Measurements from ENCODE around the gene RAMP2. TPM values are rescaled to one million over a fixed set of nuclear protein-coding genes. Genes with fewer than 3 reads are reported as not detected.

RAMP2 gene
- total RNA-seq, 1 experiment from 2014 or later, result 10.8 TPM

DNA sequence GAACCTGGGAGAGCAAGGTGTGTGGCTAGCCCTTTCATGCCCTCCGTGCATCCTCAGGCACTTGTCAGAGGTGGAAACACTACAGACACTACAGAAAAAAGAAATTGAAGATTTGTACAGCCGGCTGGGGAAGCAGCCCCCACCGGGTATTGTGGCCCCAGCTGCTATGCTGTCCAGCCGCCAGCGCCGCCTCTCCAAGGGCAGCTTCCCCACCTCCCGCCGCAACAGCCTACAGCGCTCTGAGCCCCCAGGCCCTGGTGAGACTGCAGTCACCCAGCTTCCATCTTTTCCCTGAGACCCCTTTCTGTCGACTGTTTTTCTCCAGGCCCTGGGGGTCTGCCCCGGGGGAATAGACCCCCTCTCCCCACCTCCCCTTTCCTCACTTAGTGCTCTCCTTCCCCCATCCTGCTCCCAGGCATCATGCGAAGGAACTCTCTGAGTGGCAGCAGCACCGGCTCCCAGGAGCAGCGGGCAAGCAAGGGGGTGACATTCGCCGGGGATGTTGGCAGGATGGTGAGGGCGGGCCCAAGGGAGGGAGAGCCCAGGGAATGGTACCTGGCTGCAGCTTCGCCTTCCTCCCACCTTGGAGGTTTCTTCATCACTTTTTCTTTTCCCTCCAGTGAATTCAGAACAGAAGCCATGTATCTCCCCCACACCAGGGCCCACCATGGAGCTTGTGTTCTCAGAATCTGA, 35.2 kb downstream of the RAMP2 start:
- H3K4me3 ChIP-seq (ENCODE audit: insufficient read depth, low read depth, low read length), result no peak overlapping the region

DNA sequence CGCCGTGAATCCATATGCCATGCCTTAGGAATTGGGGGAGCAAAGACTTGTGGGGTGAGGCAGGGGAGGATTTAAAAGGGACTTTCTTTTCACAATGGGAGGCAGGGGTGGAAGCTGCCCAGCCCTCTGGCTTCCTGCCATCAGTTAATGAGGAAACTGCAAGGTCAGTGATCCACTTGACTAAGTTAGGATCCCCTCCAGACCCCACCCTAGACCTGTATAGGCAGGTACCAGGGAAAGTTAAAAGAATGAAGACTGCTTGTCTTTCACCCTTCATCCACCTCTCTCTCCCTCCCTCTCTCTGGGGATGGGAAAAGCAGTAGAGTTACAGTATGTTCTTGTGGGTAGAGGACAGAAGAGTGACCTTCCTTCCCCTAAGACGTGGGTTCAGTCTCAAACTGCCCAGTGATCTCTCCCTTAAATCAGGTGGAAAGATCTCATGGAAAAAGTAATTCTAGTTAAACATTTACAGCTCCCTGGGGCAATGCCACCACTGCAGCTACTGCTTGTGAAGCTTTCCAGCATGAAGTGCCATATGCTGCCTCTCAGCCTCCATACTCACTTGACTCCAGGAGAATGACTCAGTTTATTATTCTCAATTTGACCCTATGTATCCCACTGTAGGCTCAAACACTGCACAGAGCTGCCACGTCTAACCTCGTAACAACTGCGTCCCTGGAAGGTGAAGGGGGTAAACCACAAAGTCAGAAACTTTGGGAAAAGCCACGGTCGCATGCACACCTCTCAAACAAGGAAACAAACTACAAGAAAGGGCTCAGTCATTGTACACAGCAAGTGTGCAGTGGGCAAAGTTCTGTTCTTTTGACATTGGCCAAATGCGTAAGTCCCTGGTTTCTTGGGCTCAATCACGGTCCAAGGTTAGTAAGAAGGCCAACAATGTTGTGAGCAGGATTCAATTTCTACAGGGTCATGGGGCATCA, 36.3 kb downstream of the RAMP2 start:
- H3K4me3 ChIP-seq (ENCODE audit: insufficient read depth, low read depth, low read length), result peak overlapping the region; percentile 96
- H3K36me3 ChIP-seq (replicated peaks; ENCODE audit: control insufficient read depth, insufficient read depth, low read length), result no peaks in the 10 kb centered on the region; the same call in 1 of the 2 replicates
- no peak for DNase-seq
- peaks cover 3% of the 10 kb centered on the region for H3K27me3 ChIP-seq (ENCODE audit: control insufficient read depth, insufficient read depth, low read length)

More for the DNA sequence above, 35.2 kb downstream of the RAMP2 start:
- no peak for DNase-seq
- no peaks in the 10 kb centered on the region; the same call in 1 of the 2 replicates for H3K36me3 ChIP-seq (replicated peaks; ENCODE audit: control insufficient read depth, insufficient read depth, low read length)
- H3K27me3 ChIP-seq (ENCODE audit: control insufficient read depth, insufficient read depth, low read length), result peaks cover 3% of the 10 kb centered on the region; the same call in 1 of the 2 replicates

DNA sequence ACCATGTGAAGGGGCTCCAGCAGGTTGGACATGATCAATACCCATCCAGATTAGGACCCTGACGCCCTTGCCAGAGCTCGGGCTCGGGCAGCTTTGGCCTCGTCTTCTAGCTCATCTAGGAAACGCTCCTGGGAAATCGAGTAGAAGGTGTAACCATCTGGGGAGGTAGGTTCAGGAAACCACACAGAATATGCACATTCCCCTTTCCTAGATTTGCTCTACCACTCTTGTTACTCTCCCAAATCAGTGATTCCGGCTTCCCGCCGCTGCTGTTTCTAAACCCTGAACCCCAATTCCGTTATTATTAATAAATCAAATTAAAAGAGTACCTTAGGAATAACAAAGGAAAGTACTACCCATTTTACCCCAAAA, 37.0 kb downstream of the RAMP2 start:
- Histone ChIP-seq H3K36me3 (replicated peaks; ENCODE audit: control insufficient read depth, insufficient read depth, low read length) (no peaks in the 10 kb centered on the region; the same call in 1 of the 2 replicates), H3K4me3 (ENCODE audit: insufficient read depth, low read depth, low read length) (peak overlapping the region; percentile 96), H3K27me3 (ENCODE audit: control insufficient read depth, insufficient read depth, low read length) (peaks cover 3% of the 10 kb centered on the region)
- DNase-seq, result no peak

DNA sequence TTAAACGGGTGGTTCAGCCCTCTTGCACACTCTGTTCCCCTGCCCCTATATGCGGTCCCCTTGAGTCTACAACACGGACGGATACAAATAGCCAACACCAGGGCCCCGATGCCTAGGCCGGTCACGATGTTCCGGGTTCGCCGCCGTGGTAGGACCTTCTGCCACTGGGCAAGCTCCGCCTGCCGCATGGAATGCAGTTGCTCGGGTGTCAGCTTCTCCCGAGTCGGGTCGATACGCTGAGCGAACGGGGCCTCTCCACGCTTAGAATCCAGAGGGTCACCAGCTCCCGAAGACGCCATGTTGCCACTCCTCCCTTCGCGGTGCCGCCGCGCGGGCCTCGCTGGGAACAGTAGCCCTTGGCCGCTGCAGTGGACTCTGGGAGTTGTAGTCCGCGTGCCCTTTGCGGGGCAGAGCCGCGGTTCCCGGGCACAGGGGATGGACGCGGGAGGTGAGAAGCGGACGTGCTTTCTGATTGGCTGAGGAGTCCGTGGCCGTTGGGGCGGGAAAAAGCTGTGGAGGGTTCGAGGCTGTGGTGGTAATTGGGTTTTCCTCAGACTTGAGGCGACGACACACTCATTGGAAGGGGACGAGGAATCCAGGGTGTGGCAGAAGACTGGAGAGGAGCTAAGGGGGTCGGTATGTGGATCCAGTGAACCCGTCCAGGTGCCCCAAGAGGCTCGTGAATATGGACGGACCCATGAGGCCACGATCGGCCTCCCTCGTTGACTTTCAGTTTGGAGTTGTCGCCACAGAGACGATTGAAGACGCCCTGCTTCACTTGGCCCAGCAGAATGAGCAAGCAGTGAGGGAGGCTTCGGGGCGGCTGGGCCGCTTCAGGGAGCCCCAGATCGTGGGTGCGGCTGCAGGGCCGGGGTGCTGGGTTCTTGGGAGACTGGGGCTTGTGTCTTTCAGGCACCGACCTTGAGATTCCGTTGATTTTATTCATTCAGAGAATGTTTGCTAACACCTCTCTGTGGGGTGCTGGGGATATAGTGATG, 37.7 kb downstream of the RAMP2 start, which contains the start of the genes CNTD1 and COA3:
TSS of gene CNTD1 (plus strand) at position 479 of the 998 bp plus-strand sequence. CDS start at position 686, 207 bp downstream.
TSS of gene COA3 (minus strand) at position 322 of the 998 bp plus-strand sequence. CDS start at position 299, 23 bp downstream.
- H3K36me3 ChIP-seq (replicated peaks; ENCODE audit: control insufficient read depth, insufficient read depth, low read length), result no peaks in the 10 kb centered on the region; the same call in 1 of the 2 replicates
- DNase-seq, result peak; percentile 97
- peak within 1 kb of the TSS; percentile 96 for H3K4me3 ChIP-seq (ENCODE audit: insufficient read depth, low read depth, low read length)
- H3K27me3 ChIP-seq (ENCODE audit: control insufficient read depth, insufficient read depth, low read length), result peaks cover 3% of the 10 kb centered on the region

DNA sequence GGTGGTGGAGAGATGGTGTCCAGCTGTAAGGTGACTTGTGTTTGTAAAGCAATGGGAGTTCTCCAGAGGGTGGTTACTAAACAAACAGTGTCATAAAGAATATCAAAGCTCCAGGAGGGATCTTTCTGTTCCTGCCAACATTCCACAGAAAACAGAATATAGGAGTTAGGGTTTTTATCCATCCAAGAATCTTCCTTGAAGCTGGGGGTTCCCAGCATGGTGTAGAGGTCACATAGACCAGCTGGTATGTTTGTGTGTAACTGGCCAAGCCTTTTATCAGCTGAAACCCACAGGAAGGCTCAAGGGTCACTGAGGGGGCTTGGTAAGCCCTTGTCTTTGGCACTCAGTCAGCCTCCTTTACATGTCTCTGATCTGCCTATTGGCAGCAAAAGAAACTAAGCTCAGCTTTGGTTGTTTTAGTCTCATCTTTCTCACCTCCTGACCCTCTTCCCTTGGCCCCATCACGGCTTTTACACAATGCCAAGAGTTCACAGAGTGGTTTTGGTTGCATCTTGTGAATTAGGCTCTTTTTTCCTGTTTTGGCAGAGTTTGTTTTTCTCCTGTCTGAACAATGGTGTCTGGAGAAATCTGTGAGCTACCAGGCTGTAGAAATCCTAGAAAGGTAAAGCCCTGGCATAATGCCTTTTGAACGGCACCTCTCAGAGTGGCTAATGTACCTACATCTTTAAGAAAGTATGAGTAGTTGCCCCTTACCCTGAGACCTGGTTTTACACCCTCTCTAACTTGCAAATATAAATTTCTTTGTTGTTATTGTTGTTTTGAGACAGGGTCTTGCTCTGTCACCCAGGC, 42.3 kb downstream of the RAMP2 start:
- Histone ChIP-seq H3K4me3 (ENCODE audit: insufficient read depth, low read depth, low read length) (no peak overlapping the region), H3K36me3 (replicated peaks; ENCODE audit: control insufficient read depth, insufficient read depth, low read length) (no peaks in the 10 kb centered on the region), H3K27me3 (ENCODE audit: control insufficient read depth, insufficient read depth, low read length) (peaks cover 3% of the 10 kb centered on the region)
- DNase-seq, result no peak

DNA sequence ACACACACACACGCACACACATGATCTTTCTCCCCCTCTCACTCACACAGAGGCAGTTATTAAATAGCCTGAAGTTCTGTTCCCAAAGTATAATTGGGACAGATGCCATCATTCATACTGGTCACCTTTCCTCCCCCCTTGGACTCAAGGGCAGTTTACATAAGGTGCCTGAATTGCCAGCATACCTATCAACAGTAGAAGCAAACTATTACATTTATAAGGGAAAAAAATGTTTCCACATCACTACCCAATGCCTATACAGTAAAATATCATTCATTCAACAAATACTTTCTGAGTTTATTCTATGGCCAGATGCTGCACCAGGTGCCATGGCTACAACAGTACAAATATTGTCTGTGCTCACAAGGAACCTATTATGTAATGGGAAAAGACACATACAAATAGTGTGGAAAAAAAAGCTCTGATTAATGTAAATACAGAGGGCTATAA, 43.9 kb downstream of the RAMP2 start:
- no peaks in the 10 kb centered on the region; the same call in none of the 2 replicates for H3K27me3 ChIP-seq (ENCODE audit: control insufficient read depth, insufficient read depth, low read length)
- no peak overlapping the region for H3K4me3 ChIP-seq (ENCODE audit: insufficient read depth, low read depth, low read length)
- DNase-seq, result no peak
- no peaks in the 10 kb centered on the region for H3K36me3 ChIP-seq (replicated peaks; ENCODE audit: control insufficient read depth, insufficient read depth, low read length)

DNA sequence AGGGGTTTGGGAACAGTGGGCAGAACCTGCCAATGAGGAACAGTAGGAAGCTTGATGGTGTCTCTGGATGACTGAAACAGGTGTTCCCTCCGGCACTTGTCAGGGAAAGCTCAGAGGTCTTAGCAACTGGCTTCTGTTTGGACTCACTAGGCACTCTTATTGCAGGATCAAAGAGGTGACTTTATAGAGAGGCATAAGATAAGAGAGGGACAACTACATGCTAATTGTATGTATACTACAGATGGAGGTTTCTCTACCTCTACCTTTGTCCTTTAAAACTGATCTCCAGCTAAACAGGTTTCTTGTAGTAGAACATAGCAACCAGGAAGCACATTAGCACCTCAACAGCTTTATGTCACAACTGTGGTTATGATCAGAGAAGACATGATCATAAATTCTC, 45.2 kb downstream of the RAMP2 start:
- Histone ChIP-seq H3K4me3 (ENCODE audit: insufficient read depth, low read depth, low read length) (no peak overlapping the region), H3K36me3 (replicated peaks; ENCODE audit: control insufficient read depth, insufficient read depth, low read length) (peaks cover 6% of the 10 kb centered on the region), H3K27me3 (ENCODE audit: control insufficient read depth, insufficient read depth, low read length) (no peaks in the 10 kb centered on the region; the same call in none of the 2 replicates)
- DNase-seq, result no peak

DNA sequence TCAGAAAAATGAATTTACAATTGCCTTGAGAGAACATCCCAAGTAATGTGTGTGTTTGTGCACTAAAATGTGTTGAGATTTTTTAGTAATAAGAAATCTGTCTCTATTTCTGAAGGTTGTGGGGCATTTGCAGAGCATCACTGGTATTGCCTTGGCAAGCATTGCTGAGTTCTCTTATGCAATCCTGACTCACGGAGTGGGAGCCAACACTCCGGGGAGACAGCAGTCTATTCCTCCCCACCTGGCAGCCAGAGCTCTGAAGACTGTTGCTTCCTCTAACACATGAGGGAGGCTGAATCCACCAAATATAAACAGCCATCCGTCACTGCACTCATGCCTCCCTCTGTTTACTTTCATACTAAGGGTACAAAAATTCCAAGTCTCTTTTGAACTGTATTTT, 48.2 kb downstream of the RAMP2 start:
- Histone ChIP-seq H3K4me3 (ENCODE audit: insufficient read depth, low read depth, low read length) (no peak overlapping the region), H3K27me3 (ENCODE audit: control insufficient read depth, insufficient read depth, low read length) (no peaks in the 10 kb centered on the region), H3K36me3 (replicated peaks; ENCODE audit: control insufficient read depth, insufficient read depth, low read length) (peaks cover 11% of the 10 kb centered on the region)
- no peak for DNase-seq

Other genes starting within 250 kb of the RAMP2 start
- gene NAGLU, start 225.0 kb upstream of the RAMP2 start, total RNA-seq (2014; rRNA removed; shearing (Covaris generic)), result 36.9 and 43.9 TPM in 2 replicates
- gene HSD17B1, start 208.3 kb upstream of the RAMP2 start, total RNA-seq (2014; rRNA removed; shearing (Covaris generic)), result 1.1 and 2.9 TPM in 2 replicates
- 56.1 and 59.2 TPM in 2 replicates for gene COASY, start 199.1 kb upstream of the RAMP2 start, total RNA-seq (2014; rRNA removed; shearing (Covaris generic))
- gene MLX, start 194.1 kb upstream of the RAMP2 start, total RNA-seq (2014; rRNA removed; shearing (Covaris generic)), result 29.4 and 35.0 TPM in 2 replicates
- gene PSMC3IP, start 183.5 kb upstream of the RAMP2 start, total RNA-seq (2014; rRNA removed; shearing (Covaris generic)), result 14.7 and 17.0 TPM in 2 replicates
- 39.4 and 51.7 TPM in 2 replicates for gene RETREG3, start 151.9 kb upstream of the RAMP2 start, total RNA-seq (2014; rRNA removed; shearing (Covaris generic))
- 147 and 158 TPM in 2 replicates for gene TUBG1, start 151.5 kb upstream of the RAMP2 start, total RNA-seq (2014; rRNA removed; shearing (Covaris generic))
- gene TUBG2, start 101.9 kb upstream of the RAMP2 start, total RNA-seq (2014; rRNA removed; shearing (Covaris generic)), result 15.0 and 20.5 TPM in 2 replicates
- 37.2 and 47.2 TPM in 2 replicates for gene PLEKHH3, start 84.2 kb upstream of the RAMP2 start, total RNA-seq (2014; rRNA removed; shearing (Covaris generic))
- 4.8 and 6.2 TPM in 2 replicates for gene CCR10, start 79.4 kb upstream of the RAMP2 start, total RNA-seq (2014; rRNA removed; shearing (Covaris generic))
- gene CNTNAP1, start 78.7 kb upstream of the RAMP2 start, total RNA-seq (2014; rRNA removed; shearing (Covaris generic)), result 6.1 and 12.0 TPM in 2 replicates
- 13.9 and 26.4 TPM in 2 replicates for gene EZH1, start 16.2 kb upstream of the RAMP2 start, total RNA-seq (2014; rRNA removed; shearing (Covaris generic))
- 146 and 152 TPM in 2 replicates for gene VPS25, start 12.2 kb downstream of the RAMP2 start, total RNA-seq (2014; rRNA removed; shearing (Covaris generic))
- gene WNK4, start 19.4 kb downstream of the RAMP2 start, total RNA-seq (2014; rRNA removed; shearing (Covaris generic)), result 0.24 and 0.44 TPM in 2 replicates
- gene COA3, start 37.5 kb downstream of the RAMP2 start, total RNA-seq (2014; rRNA removed; shearing (Covaris generic)), result 75.9 and 89.7 TPM in 2 replicates
- gene CNTD1, start 37.6 kb downstream of the RAMP2 start, total RNA-seq (2014; rRNA removed; shearing (Covaris generic)), result 0.17 TPM in 1 of 2 replicates, not detected in the other
- gene BECN1, start 63.1 kb downstream of the RAMP2 start, total RNA-seq (2014; rRNA removed; shearing (Covaris generic)), result 52.4 and 55.6 TPM in 2 replicates
- gene PSME3, start 72.2 kb downstream of the RAMP2 start, total RNA-seq (2014; rRNA removed; shearing (Covaris generic)), result 113 and 121 TPM in 2 replicates
- gene AOC2, start 83.4 kb downstream of the RAMP2 start, total RNA-seq (2014; rRNA removed; shearing (Covaris generic)), result 1.9 and 6.0 TPM in 2 replicates
- 0.31 and 3.5 TPM in 2 replicates for gene AOC3, start 90.0 kb downstream of the RAMP2 start, total RNA-seq (2014; rRNA removed; shearing (Covaris generic))
- not detected in 2 replicates for gene G6PC1, start 139.6 kb downstream of the RAMP2 start, total RNA-seq (2014; rRNA removed; shearing (Covaris generic))
- gene AARSD1, start 203.2 kb downstream of the RAMP2 start, total RNA-seq (2014; rRNA removed; shearing (Covaris generic)), result 28.7 and 34.2 TPM in 2 replicates
- gene PTGES3L, start 218.9 kb downstream of the RAMP2 start, total RNA-seq (2014; rRNA removed; shearing (Covaris generic)), result 1.0 and 2.7 TPM in 2 replicates
- gene RUNDC1, start 219.3 kb downstream of the RAMP2 start, total RNA-seq (2014; rRNA removed; shearing (Covaris generic)), result 7.7 and 8.3 TPM in 2 replicates
- 1,832 and 1,859 TPM in 2 replicates for gene RPL27, start 237.2 kb downstream of the RAMP2 start, total RNA-seq (2014; rRNA removed; shearing (Covaris generic))
- 3.9 and 6.2 TPM in 2 replicates for gene IFI35, start 245.6 kb downstream of the RAMP2 start, total RNA-seq (2014; rRNA removed; shearing (Covaris generic))

All from H7 (cell line).